HepG2 (cell line): Measurements from ENCODE around the gene LCN12. TPM values are rescaled to one million over a fixed set of nuclear protein-coding genes. Genes with fewer than 3 reads are reported as not detected.

Experiments used
- ATAC-seq: fragments of 200-7000 bp; cut with Tn5 transposase; 3 replicates; pipeline ENCODE4 v1.9.1; 2020; ENCODE audit warnings: mild to moderate bottlenecking, moderate library complexity
- BruUV-seq: library from RNA; stranded (reverse); fragments of 400-500 nt; replicated peaks from 2 replicates; lab custom pipeline; 2021; lab: Mats Ljungman, UMichigan
- CTCF ChIA-PET: fragments of 300-600 bp; formaldehyde crosslinking; extraction: SDS; loops from one replicate; lab custom pipeline; 2021; ENCODE audit warnings: low total read pairs, inconsistent platforms, low intra/inter-chr PET ratio; lab: Yijun Ruan, JAX
- POLR2A ChIA-PET: fragments of 350-600 bp; sonication (Branson Sonifier 250); formaldehyde crosslinking; loops from one replicate; lab custom pipeline; 2020; ENCODE audit warnings: antibody characterized with exemption, inconsistent platforms; lab: Yijun Ruan, JAX
- DNase-seq: peaks from one replicate; pipeline ENCODE4 v3.0.0-alpha.2; 2015; ENCODE audit warnings: low spot score
- FAIRE-seq: peaks from 3 replicates; lab custom pipeline; 2011; peaks lifted over from hg19 to GRCh38; lab: Jason Lieb, UNC
- H2AFZ ChIP-seq: one replicate; pipeline ENCODE4 v1.6.1; 2011; ENCODE audit warnings: low read length, inconsistent platforms
- H3K27ac ChIP-seq: fragments of 300-600 bp; 3 replicates; pipeline ENCODE4 v1.8.0; 2011; ENCODE audit warnings: mixed run types, mild to moderate bottlenecking, mixed read lengths, low read length, inconsistent platforms; ENCODE audit not compliant: insufficient read depth; ENCODE audit errors: extremely low read length
- H3K27me3 ChIP-seq, 2 experiments: fragments of 200-600 bp in 1 of 2; 2 replicates in 1 of 2; 3 replicates in 1 of 2; pipeline versions ENCODE4 v1.6.0 to v1.8.0; 2011; ENCODE audit warnings: low read length in 2 of 2, mild to moderate bottlenecking in 2 of 2, moderate library complexity in 2 of 2, inconsistent platforms in 1 of 2; ENCODE audit not compliant: insufficient read depth in 2 of 2, control insufficient read depth in 1 of 2
- H3K36me3 ChIP-seq, 2 experiments: fragments of 200-600 bp in 1 of 2; replicated peaks in 1 of 2; 2 replicates in 1 of 2; 3 replicates in 1 of 2; pipeline versions ENCODE4 v1.5.1 to v1.8.0; 2011; ENCODE audit warnings: low read length in 2 of 2, inconsistent platforms in 1 of 2; ENCODE audit not compliant: insufficient read depth in 2 of 2, control insufficient read depth in 1 of 2
- H3K4me1 ChIP-seq: 2 replicates; pipeline ENCODE4 v1.5.1; 2012; ENCODE audit warnings: low read length, inconsistent platforms; ENCODE audit not compliant: insufficient read depth
- H3K4me2 ChIP-seq: 2 replicates; pipeline ENCODE4 v1.6.0; 2011; ENCODE audit warnings: low read depth, low read length, inconsistent platforms
- H3K4me3 ChIP-seq, 3 experiments: fragments of 200-600 bp in 1 of 3; sonication (generic), shearing (Covaris generic) in 1 of 3; replicated peaks in 1 of 3; 2 replicates each; pipeline ENCODE4 v1.5.1; 2011 to 2016; ENCODE audit warnings: low read length in 3 of 3, inconsistent platforms in 2 of 3, low read depth in 2 of 3, mild to moderate bottlenecking in 2 of 3, control low read depth in 1 of 3, mixed read lengths in 1 of 3; ENCODE audit not compliant: insufficient read depth in 1 of 3
- H3K79me2 ChIP-seq: one replicate; pipeline ENCODE4 v1.6.1; 2011; ENCODE audit warnings: low read length, inconsistent platforms; ENCODE audit not compliant: insufficient read depth
- H3K9ac ChIP-seq: 2 replicates; pipeline ENCODE4 v1.6.0; 2011; ENCODE audit warnings: mild to moderate bottlenecking, low read depth, low read length, inconsistent platforms; ENCODE audit not compliant: insufficient read depth
- H3K9me3 ChIP-seq: 2 replicates; pipeline ENCODE4 v1.5.1; 2012; ENCODE audit warnings: mild to moderate bottlenecking, low read length
- H4K20me1 ChIP-seq: 2 replicates; pipeline ENCODE4 v1.6.0; 2011; ENCODE audit warnings: inconsistent platforms, mild to moderate bottlenecking, low read length, moderate library complexity; ENCODE audit not compliant: insufficient read depth
- ARID4A ChIP-seq: sonication (generic); formaldehyde crosslinking; IDR thresholded peaks from 2 replicates; pipeline ENCODE4 v1.5.0; 2020; ENCODE audit warnings: mild to moderate bottlenecking, missing genetic modification reagents, borderline replicate concordance
- ETV5 ChIP-seq: IDR thresholded peaks from 2 replicates; pipeline ENCODE4 v1.6.1; 2018; ENCODE audit warnings: missing biosample characterization, missing genetic modification reagents, inconsistent platforms, borderline replicate concordance
- ZNF777 ChIP-seq: sonication (generic); formaldehyde crosslinking; IDR thresholded peaks from 2 replicates; pipeline ENCODE4 v1.4.0; 2020; ENCODE audit warnings: missing genetic modification reagents
- WGBS: methylation state at CpG from one replicate; pipeline ENCODE4 v1.1.6; 2017; ENCODE audit warnings: low lambda C conversion rate; 5-methylcytosine and 5-hydroxymethylcytosine counted together
- in situ Hi-C: cut with HindIII; loops from 2 replicates; pipeline ENCODE4 v1.10.0; 2017; ENCODE audit warnings: low pct_unique_long_range_greater_than_20kb; ENCODE audit not compliant: extremely low pct_ligation_motif_present
- intact Hi-C: fragments of 100-400 bp; cut with micrococcal nuclease; formaldehyde crosslinking; loops from one replicate; pipeline ENCODE4 v1.10.0; 2022; ENCODE audit not compliant: unreplicated experiment
- polyA plus RNA-seq, 8 experiments: library from polyadenylated mRNA; depleted of rRNA in 3 of 8; stranded (reverse) in 7 of 8; unstranded in 1 of 8; fragments of >200 nt; fragmentation: Illumina TruSeq in 4 of 8; extraction: Trizol in 4 of 8; gene quantifications; 2 replicates each; pipeline versions ENCODE4 v1.2.1 to v1.2.3, GENCODE V29; 2011 to 2016; ENCODE audit warnings: low read depth in 4 of 8, missing spikeins in 1 of 8, mixed read lengths in 1 of 8; ENCODE audit not compliant: insufficient read depth in 1 of 8
- total RNA-seq, 5 experiments: library from RNA; depleted of rRNA; stranded (reverse); fragments of >200 nt; fragmentation: Illumina TruSeq; extraction: Trizol; gene quantifications; 2 replicates each; pipeline ENCODE4 v1.2.3, GENCODE V29; 2016; ENCODE audit warnings: low read depth in 1 of 5
- TF ChIP-seq, protein P1 (sequence below): sonication (generic); formaldehyde crosslinking; IDR thresholded peaks from 2 replicates; pipeline ENCODE4 v1.8.1; 2022; ENCODE audit warnings: low read depth, mild to moderate bottlenecking, missing genetic modification reagents

LCN12 gene
- total and polyA plus RNA-seq, 2 of the 13 experiments (the other 11 are each of a cell fraction or from before 2014, with no cell fraction given): 3.4 to 6.9 TPM

DNA sequence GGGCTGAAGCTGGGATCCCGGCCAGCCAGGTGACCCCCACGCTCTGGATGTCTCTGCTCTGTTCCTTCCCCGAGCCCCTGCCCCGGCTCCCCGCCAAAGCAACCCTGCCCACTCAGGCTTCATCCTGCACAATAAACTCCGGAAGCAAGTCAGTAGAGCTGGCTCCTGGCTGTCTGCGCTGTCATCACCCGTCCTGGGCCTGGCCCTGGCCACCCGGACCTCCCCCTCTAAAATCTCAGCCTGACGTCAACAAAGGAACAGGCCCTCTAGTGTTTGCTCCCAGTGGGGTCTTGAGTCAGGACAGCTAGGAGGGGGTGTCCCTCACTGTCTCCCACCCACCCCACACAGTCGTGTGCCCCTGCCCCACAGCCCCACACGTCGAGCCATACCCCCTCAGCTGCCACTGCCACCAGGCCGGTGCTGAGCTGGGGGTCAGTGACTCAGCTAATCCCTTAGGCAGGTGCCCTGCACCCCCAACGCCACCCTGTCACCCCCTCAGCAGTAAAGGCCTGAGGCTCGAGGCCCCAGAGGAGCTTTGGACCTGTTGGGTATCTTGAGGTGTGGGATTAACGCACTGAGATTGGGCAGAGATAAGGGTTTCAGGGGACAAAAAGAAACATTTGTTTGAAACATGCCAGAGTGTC is 29.6 kb downstream of the LCN12 start:
- Histone ChIP-seq H3K27ac (no peak overlapping the region), H3K9ac (no peak overlapping the region), H2AFZ (no peak overlapping the region), H3K9me3 (no peaks in the 10 kb centered on the region), H3K27me3 (peaks cover 2 to 51% of the 10 kb centered on the region in 2 experiments; a peak in 4 of 5 replicates), H3K79me2 (no peaks in the 10 kb centered on the region), H4K20me1 (no peaks in the 10 kb centered on the region), H3K4me2 (peak overlapping the region; percentile 29; the same call in 1 of the 2 replicates), H3K4me1 (peaks cover 39% of the 10 kb centered on the region), H3K4me3 (no peak overlapping the region; a peak in 1 of 6 replicates), H3K36me3 (no peaks in the 10 kb centered on the region)
- POLR2A ChIA-PET: no interaction called here
- DNase-seq: peak; percentile 58
- CTCF ChIA-PET: no interaction called here
- FAIRE-seq: no peak
- TF ChIP-seq ETV5 (CRISPR knock-in tag): peak; percentile 41; the same call in 1 of the 2 replicates
- peak; percentile 53; the same call in 1 of the 2 replicates for TF ChIP-seq ZNF777 (CRISPR knock-in tag)
- TF ChIP-seq ARID4A (CRISPR knock-in tag): no peak
- TF ChIP-seq, protein P1, sequence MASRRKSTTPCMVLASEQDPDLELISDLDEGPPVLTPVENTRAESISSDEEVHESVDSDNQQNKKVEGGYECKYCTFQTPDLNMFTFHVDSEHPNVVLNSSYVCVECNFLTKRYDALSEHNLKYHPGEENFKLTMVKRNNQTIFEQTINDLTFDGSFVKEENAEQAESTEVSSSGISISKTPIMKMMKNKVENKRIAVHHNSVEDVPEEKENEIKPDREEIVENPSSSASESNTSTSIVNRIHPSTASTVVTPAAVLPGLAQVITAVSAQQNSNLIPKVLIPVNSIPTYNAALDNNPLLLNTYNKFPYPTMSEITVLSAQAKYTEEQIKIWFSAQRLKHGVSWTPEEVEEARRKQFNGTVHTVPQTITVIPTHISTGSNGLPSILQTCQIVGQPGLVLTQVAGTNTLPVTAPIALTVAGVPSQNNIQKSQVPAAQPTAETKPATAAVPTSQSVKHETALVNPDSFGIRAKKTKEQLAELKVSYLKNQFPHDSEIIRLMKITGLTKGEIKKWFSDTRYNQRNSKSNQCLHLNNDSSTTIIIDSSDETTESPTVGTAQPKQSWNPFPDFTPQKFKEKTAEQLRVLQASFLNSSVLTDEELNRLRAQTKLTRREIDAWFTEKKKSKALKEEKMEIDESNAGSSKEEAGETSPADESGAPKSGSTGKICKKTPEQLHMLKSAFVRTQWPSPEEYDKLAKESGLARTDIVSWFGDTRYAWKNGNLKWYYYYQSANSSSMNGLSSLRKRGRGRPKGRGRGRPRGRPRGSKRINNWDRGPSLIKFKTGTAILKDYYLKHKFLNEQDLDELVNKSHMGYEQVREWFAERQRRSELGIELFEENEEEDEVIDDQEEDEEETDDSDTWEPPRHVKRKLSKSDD (CRISPR knock-in tag): no peak
- BruUV-seq: no TSS peak
- WGBS: 7% methylated on average over 10 of the region's 17 CpGs
- in situ Hi-C loops (no loop called here), intact Hi-C loops (no loop called here)
- ATAC-seq: peak; percentile 9; the same call in 1 of the 3 replicates
